ENCODE measurements around the gene FLRT2. TPM values are rescaled to one million over a fixed set of nuclear protein-coding genes. Genes with fewer than 3 reads are reported as not detected.

FLRT2 gene
- total RNA-seq, 1 donor from 2014 or later = 24.6 TPM

- intact Hi-C loops (cut with DNase I) = no loop called here
- no peak for TF ChIP-seq CTCF (IDR thresholded peaks at IDR 0.05)
- Histone ChIP-seq H3K27me3 (no peaks in the 10 kb centered on the region), H3K4me1 (no peaks in the 10 kb centered on the region), H3K27ac (no peak overlapping the region), H3K4me3 (no peak overlapping the region), H3K36me3 (no peaks in the 10 kb centered on the region), H3K9me3 (no peaks in the 10 kb centered on the region)
- DNase-seq (ENCODE audit: low spot score in 2 of 2) = no peak
Measured at GRCh38 chr14:85597701-85598100, 67.8 kb downstream of the FLRT2 start.

GRCh38 chr14:85599939-85600338 lies 70.0 kb downstream of the FLRT2 start:
- no peak for TF ChIP-seq CTCF (IDR thresholded peaks at IDR 0.05)
- no peak overlapping the region for H3K4me3 ChIP-seq
- no peaks in the 10 kb centered on the region for H3K36me3 ChIP-seq
- H3K27me3 ChIP-seq = no peaks in the 10 kb centered on the region
- DNase-seq (ENCODE audit: low spot score in 2 of 2) = no peak
- no peaks in the 10 kb centered on the region for H3K9me3 ChIP-seq
- no peaks in the 10 kb centered on the region for H3K4me1 ChIP-seq
- peak overlapping the region in 1 of 2 donors; percentile 33 for H3K27ac ChIP-seq
- intact Hi-C loops (cut with DNase I) = no loop called here

GRCh38 chr14:85601246-85601645 lies 71.3 kb downstream of the FLRT2 start:
- DNase-seq (ENCODE audit: low spot score in 2 of 2) = no peak
- Histone ChIP-seq H3K4me1 (no peaks in the 10 kb centered on the region), H3K4me3 (no peak overlapping the region), H3K27ac (no peak overlapping the region), H3K36me3 (no peaks in the 10 kb centered on the region), H3K9me3 (no peaks in the 10 kb centered on the region), H3K27me3 (no peaks in the 10 kb centered on the region)
- intact Hi-C loops (cut with DNase I) = no loop called here
- TF ChIP-seq CTCF (IDR thresholded peaks at IDR 0.05) = no peak

GRCh38 chr14:85601690-85602089 lies 71.7 kb downstream of the FLRT2 start:
- intact Hi-C loops (cut with DNase I) = no loop called here
- DNase-seq (ENCODE audit: low spot score in 2 of 2) = no peak
- H3K27ac ChIP-seq = no peak overlapping the region
- no peaks in the 10 kb centered on the region for H3K27me3 ChIP-seq
- no peaks in the 10 kb centered on the region for H3K9me3 ChIP-seq
- no peak for TF ChIP-seq CTCF (IDR thresholded peaks at IDR 0.05)
- H3K4me1 ChIP-seq = no peaks in the 10 kb centered on the region
- H3K36me3 ChIP-seq = no peaks in the 10 kb centered on the region
- H3K4me3 ChIP-seq = no peak overlapping the region

GRCh38 chr14:85602345-85602744 lies 72.4 kb downstream of the FLRT2 start:
- Histone ChIP-seq H3K4me1 (no peaks in the 10 kb centered on the region), H3K27ac (no peak overlapping the region), H3K4me3 (no peak overlapping the region), H3K9me3 (no peaks in the 10 kb centered on the region), H3K27me3 (no peaks in the 10 kb centered on the region), H3K36me3 (no peaks in the 10 kb centered on the region)
- intact Hi-C loops (cut with DNase I) = no loop called here
- no peak for DNase-seq (ENCODE audit: low spot score in 2 of 2)
- no peak for TF ChIP-seq CTCF (IDR thresholded peaks at IDR 0.05)

- intact Hi-C loops (cut with DNase I) = no loop called here
- Histone ChIP-seq H3K9me3 (no peaks in the 10 kb centered on the region), H3K36me3 (no peaks in the 10 kb centered on the region), H3K27me3 (no peaks in the 10 kb centered on the region), H3K4me3 (no peak overlapping the region), H3K27ac (no peak overlapping the region), H3K4me1 (no peaks in the 10 kb centered on the region)
- TF ChIP-seq CTCF (IDR thresholded peaks at IDR 0.05) = no peak
- no peak for DNase-seq (ENCODE audit: low spot score in 2 of 2)
Measured at GRCh38 chr14:85604021-85604420, 74.1 kb downstream of the FLRT2 start.

Measured in ascending aorta (tissue), 2 donors.